SK-N-MC (cell line): ENCODE data around the gene LEF1.

ENCODE experiments used
- DNase-seq: peaks from one replicate; pipeline ENCODE4 v3.0.0-alpha.2; 2011; ENCODE audit warnings: low read depth, low spot score
- H3K27ac ChIP-seq: fragments of 200-600 bp; sonication (generic); 2 replicates; pipeline ENCODE4 v1.5.1; 2016; ENCODE audit warnings: mixed run types
- H3K36me3 ChIP-seq: fragments of 200-600 bp; sonication (generic); 2 replicates; pipeline ENCODE4 v1.6.1; 2017; ENCODE audit warnings: antibody characterized with exemption, low read length, mixed read lengths; ENCODE audit not compliant: insufficient read depth
- H3K4me3 ChIP-seq: fragments of 200-600 bp; sonication (generic); 2 replicates; pipeline ENCODE4 v1.5.1; 2016
- H3K9ac ChIP-seq: fragments of 200-600 bp; sonication (generic); 2 replicates; pipeline ENCODE4 v1.8.0; 2017; ENCODE audit warnings: mixed run types, mixed read lengths; ENCODE audit not compliant: insufficient read length
- H3K9me3 ChIP-seq: fragments of 200-600 bp; sonication (generic); 2 replicates; pipeline ENCODE4 v1.6.1; 2017; ENCODE audit warnings: low read depth, mild to moderate bottlenecking, antibody characterized with exemption, low read length, moderate library complexity, mixed read lengths
- EZH2 ChIP-seq: fragments of 200-600 bp; sonication (generic); IDR thresholded peaks from one replicate; pipeline ENCODE4 v1.6.1; 2017; ENCODE audit warnings: antibody characterized with exemption
- FOXP2 ChIP-seq: optimal IDR thresholded peaks from 2 replicates; pipeline ENCODE3; 2011; ENCODE audit warnings: mild to moderate bottlenecking, moderate library complexity; ENCODE audit not compliant: insufficient read depth; ENCODE audit errors: extremely low read length, control extremely low read depth
- POLR2AphosphoS5 ChIP-seq: IDR thresholded peaks from 2 replicates; pipeline ENCODE4 v1.6.1; 2012; ENCODE audit warnings: mild to moderate bottlenecking, low read depth, low read length, borderline replicate concordance

The LEF1 gene

GRCh38 chr4:108094131-108094530, 74.6 kb downstream of the LEF1 start:
- Histone ChIP-seq H3K36me3 (peaks cover 4% of the 10 kb centered on the region; the same call in 1 of the 2 replicates), H3K9ac (no peak overlapping the region)

GRCh38 chr4:108092288-108092687, 76.4 kb downstream of the LEF1 start:
- H3K36me3 ChIP-seq, result peaks cover 17% of the 10 kb centered on the region
- H3K9me3 ChIP-seq, result no peaks in the 10 kb centered on the region
- no peak for DNase-seq
- H3K9ac ChIP-seq, result no peak overlapping the region
- TF ChIP-seq FOXP2 (no peak), POLR2AphosphoS5 (no peak), EZH2 (no peak)
- H3K27ac ChIP-seq, result no peak overlapping the region
- no peak overlapping the region for H3K4me3 ChIP-seq

More at GRCh38 chr4:108094131-108094530, 74.6 kb downstream of the LEF1 start:
- DNase-seq, result no peak
- no peak overlapping the region for H3K27ac ChIP-seq
- no peak for TF ChIP-seq EZH2
- no peak for TF ChIP-seq FOXP2
- TF ChIP-seq POLR2AphosphoS5, result no peak
- no peak overlapping the region for H3K4me3 ChIP-seq
- H3K9me3 ChIP-seq, result no peaks in the 10 kb centered on the region

- H3K9me3 ChIP-seq, result no peaks in the 10 kb centered on the region
- no peak overlapping the region for H3K27ac ChIP-seq
- no peak overlapping the region for H3K4me3 ChIP-seq
- H3K9ac ChIP-seq, result no peak overlapping the region
- no peak for DNase-seq
- peaks cover 35% of the 10 kb centered on the region for H3K36me3 ChIP-seq
- no peak for TF ChIP-seq EZH2
- no peak for TF ChIP-seq POLR2AphosphoS5
- TF ChIP-seq FOXP2, result no peak
These were observed 81.3 kb downstream of the LEF1 start for GRCh38 chr4:108087293-108087967.

- Histone ChIP-seq H3K9me3 (no peaks in the 10 kb centered on the region), H3K4me3 (no peak overlapping the region), H3K9ac (no peak overlapping the region), H3K36me3 (peaks cover 21% of the 10 kb centered on the region), H3K27ac (no peak overlapping the region)
- no peak for TF ChIP-seq POLR2AphosphoS5
- DNase-seq, result no peak
These were observed 87.5 kb downstream of the LEF1 start for GRCh38 chr4:108081256-108081655.

- no peak for DNase-seq
- Histone ChIP-seq H3K4me3 (no peak overlapping the region), H3K9me3 (no peaks in the 10 kb centered on the region), H3K36me3 (peaks cover 21% of the 10 kb centered on the region), H3K9ac (no peak overlapping the region), H3K27ac (no peak overlapping the region)
- no peak for TF ChIP-seq EZH2
- no peak for TF ChIP-seq POLR2AphosphoS5
- no peak for TF ChIP-seq FOXP2
These were observed 88.0 kb downstream of the LEF1 start for GRCh38 chr4:108080747-108081146.

GRCh38 chr4:108078024-108078733, 90.6 kb downstream of the LEF1 start:
- TF ChIP-seq POLR2AphosphoS5 (no peak), EZH2 (no peak), FOXP2 (no peak)
- Histone ChIP-seq H3K9me3 (no peaks in the 10 kb centered on the region), H3K9ac (no peak overlapping the region), H3K27ac (no peak overlapping the region), H3K4me3 (no peak overlapping the region), H3K36me3 (peaks cover 13% of the 10 kb centered on the region; the same call in 1 of the 2 replicates)
- no peak for DNase-seq

GRCh38 chr4:108072300-108072699, 96.4 kb downstream of the LEF1 start:
- Histone ChIP-seq H3K9ac (no peak overlapping the region), H3K4me3 (no peak overlapping the region), H3K27ac (0 out of 2 replicates have a peak overlapping the region, but pooled peaks have one; percentile 25), H3K36me3 (peaks cover 5% of the 10 kb centered on the region; the same call in 1 of the 2 replicates), H3K9me3 (no peaks in the 10 kb centered on the region)
- TF ChIP-seq EZH2 (no peak), FOXP2 (no peak), POLR2AphosphoS5 (no peak)
- DNase-seq, result no peak

GRCh38 chr4:108070775-108071174, 98.0 kb downstream of the LEF1 start:
- H3K9ac ChIP-seq, result peak overlapping the region; percentile 51
- TF ChIP-seq POLR2AphosphoS5, result no peak
- TF ChIP-seq EZH2, result no peak
- no peak for TF ChIP-seq FOXP2
- H3K4me3 ChIP-seq, result peak overlapping the region; percentile 62
- no peaks in the 10 kb centered on the region for H3K9me3 ChIP-seq
- peaks cover 5% of the 10 kb centered on the region; the same call in 1 of the 2 replicates for H3K36me3 ChIP-seq
- DNase-seq, result no peak
- peak overlapping the region; percentile 83 for H3K27ac ChIP-seq
